Measurements from ENCODE around the gene KLHL6.
"Not testable (repeated sequence)": the region's sequence is repeated elsewhere in the genome, so short reads cannot be mapped to it uniquely, and the experiment has no call there.

KLHL6 gene

GRCh38 chr3:183534249-183534648, 21.3 kb downstream of the KLHL6 start:
- Mint-ChIP-seq H3K4me3 (no peak overlapping the region), H3K27ac (peak overlapping the region in 1 of 3 experiments; percentile 93), H3K4me1 (peaks cover 5% of the 10 kb centered on the region), H3K36me3 (ENCODE audit: low read depth) (no peaks in the 10 kb centered on the region), H3K9me3 (no peaks in the 10 kb centered on the region), H3K27me3 (ENCODE audit: low read depth) (peaks cover 4% of the 10 kb centered on the region)
- TF ChIP-seq, protein P1, sequence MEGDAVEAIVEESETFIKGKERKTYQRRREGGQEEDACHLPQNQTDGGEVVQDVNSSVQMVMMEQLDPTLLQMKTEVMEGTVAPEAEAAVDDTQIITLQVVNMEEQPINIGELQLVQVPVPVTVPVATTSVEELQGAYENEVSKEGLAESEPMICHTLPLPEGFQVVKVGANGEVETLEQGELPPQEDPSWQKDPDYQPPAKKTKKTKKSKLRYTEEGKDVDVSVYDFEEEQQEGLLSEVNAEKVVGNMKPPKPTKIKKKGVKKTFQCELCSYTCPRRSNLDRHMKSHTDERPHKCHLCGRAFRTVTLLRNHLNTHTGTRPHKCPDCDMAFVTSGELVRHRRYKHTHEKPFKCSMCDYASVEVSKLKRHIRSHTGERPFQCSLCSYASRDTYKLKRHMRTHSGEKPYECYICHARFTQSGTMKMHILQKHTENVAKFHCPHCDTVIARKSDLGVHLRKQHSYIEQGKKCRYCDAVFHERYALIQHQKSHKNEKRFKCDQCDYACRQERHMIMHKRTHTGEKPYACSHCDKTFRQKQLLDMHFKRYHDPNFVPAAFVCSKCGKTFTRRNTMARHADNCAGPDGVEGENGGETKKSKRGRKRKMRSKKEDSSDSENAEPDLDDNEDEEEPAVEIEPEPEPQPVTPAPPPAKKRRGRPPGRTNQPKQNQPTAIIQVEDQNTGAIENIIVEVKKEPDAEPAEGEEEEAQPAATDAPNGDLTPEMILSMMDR (IDR thresholded peaks at IDR 0.05; ENCODE audit: unreplicated experiment in 3 of 3): no peak

DNA sequence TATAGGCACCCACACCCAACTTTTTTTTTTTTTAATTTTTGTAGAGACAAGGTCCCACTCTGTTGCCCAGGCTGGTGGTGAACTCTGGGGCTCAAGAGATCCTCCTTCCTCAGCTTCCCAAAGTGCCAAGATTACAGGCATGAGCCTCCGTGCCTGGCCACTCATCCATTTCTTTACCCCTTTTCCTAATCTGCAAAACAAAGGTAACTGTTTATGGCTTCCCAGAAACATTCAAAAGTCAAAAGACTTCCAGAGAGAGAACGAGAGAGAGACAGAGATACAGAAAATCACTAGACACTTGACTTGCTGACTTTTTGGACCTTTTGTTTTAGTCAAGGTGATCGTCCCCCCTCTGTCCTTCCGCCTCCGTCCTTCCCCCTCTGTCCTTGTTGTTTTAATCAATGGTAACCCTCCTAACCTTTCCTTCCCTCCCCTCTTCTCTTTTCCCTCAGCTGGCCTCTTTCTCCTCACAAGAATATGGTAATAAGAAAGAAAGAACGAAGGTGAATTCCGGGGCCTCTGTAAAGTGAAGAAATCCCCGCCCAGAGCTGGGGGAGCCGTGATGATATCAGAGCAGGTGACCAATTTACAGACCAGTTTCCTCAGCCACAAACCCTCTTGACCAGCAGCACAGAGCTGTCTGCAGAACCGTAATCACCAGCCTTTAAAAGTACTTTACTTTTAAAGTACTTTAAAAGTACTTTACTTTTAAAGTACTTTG, 21.9 kb downstream of the KLHL6 start:
- H3K4me3 Mint-ChIP-seq: peak overlapping the region in 1 of 3 experiments; percentile 31
- peaks cover 4% of the 10 kb centered on the region for H3K27me3 Mint-ChIP-seq (ENCODE audit: low read depth)
- H3K9me3 Mint-ChIP-seq: no peaks in the 10 kb centered on the region
- H3K4me1 Mint-ChIP-seq: peaks cover 5% of the 10 kb centered on the region
- peak overlapping the region; percentile 51 to 93 (median 79) for H3K27ac Mint-ChIP-seq
- H3K36me3 Mint-ChIP-seq (ENCODE audit: low read depth): no peaks in the 10 kb centered on the region
- TF ChIP-seq, protein P1 (IDR thresholded peaks at IDR 0.05; ENCODE audit: unreplicated experiment in 3 of 3): no peak

GRCh38 chr3:183532620-183533411, 22.7 kb downstream of the KLHL6 start:
- peaks cover 5% of the 10 kb centered on the region for H3K4me1 Mint-ChIP-seq
- no peak overlapping the region for H3K27ac Mint-ChIP-seq
- H3K9me3 Mint-ChIP-seq: no peaks in the 10 kb centered on the region
- no peak overlapping the region for H3K4me3 Mint-ChIP-seq
- TF ChIP-seq, protein P1 (IDR thresholded peaks at IDR 0.05; ENCODE audit: unreplicated experiment in 3 of 3): no peak
- peaks cover 4% of the 10 kb centered on the region for H3K27me3 Mint-ChIP-seq (ENCODE audit: low read depth)
- H3K36me3 Mint-ChIP-seq (ENCODE audit: low read depth): no peaks in the 10 kb centered on the region

- Mint-ChIP-seq H3K27me3 (ENCODE audit: low read depth) (peaks cover 4% of the 10 kb centered on the region), H3K4me3 (no peak overlapping the region), H3K9me3 (no peaks in the 10 kb centered on the region), H3K27ac (no peak overlapping the region), H3K4me1 (peaks cover 5% of the 10 kb centered on the region), H3K36me3 (ENCODE audit: low read depth) (no peaks in the 10 kb centered on the region)
- TF ChIP-seq, protein P1 (IDR thresholded peaks at IDR 0.05; ENCODE audit: unreplicated experiment in 3 of 3): no peak
Observed at GRCh38 chr3:183529717-183530116, 25.8 kb downstream of the KLHL6 start.

DNA sequence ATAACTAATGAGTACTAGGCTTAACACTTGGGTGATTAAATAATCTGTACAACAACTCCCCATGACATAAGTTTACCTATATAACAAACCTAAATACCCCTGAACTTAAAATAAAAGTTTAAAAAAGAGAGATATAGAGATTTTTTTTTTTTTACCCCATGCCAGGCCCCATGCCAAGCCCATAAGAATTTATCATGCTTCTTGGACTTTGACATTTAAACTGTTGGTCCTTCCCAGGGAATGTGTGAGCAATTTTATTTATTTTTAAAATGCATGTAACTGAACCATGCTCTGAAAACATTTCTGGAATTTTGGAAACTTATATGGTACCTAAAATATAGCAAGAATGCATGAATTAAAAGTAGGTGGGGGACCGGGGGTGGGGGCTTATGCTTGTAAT, 26.3 kb downstream of the KLHL6 start:
- H3K4me3 Mint-ChIP-seq: no peak overlapping the region
- TF ChIP-seq, protein P1 (IDR thresholded peaks at IDR 0.05; ENCODE audit: unreplicated experiment in 3 of 3): no peak
- no peaks in the 10 kb centered on the region for H3K36me3 Mint-ChIP-seq (ENCODE audit: low read depth)
- peaks cover 4% of the 10 kb centered on the region for H3K27me3 Mint-ChIP-seq (ENCODE audit: low read depth)
- H3K4me1 Mint-ChIP-seq: peaks cover 5% of the 10 kb centered on the region
- no peaks in the 10 kb centered on the region for H3K9me3 Mint-ChIP-seq
- no peak overlapping the region for H3K27ac Mint-ChIP-seq

DNA sequence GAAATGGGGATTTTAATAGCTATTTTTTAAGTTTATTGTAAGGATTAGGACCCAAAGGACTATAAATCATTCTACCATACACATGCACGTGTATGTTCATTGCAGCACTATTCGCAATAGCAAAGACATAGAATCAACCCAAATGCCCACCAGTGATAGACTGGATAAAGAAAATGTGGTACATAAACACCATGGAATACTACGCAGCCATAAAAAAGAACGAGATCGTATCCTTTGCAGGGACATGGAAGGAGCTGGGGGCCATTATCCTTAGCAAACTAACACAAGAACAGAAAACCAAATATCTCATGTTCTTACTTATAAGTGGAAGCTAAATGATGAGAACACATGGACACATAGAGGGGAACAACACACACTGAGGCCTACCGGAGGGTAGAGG, 26.7 kb downstream of the KLHL6 start:
- H3K27me3 Mint-ChIP-seq (ENCODE audit: low read depth): not testable (repeated sequence)

More for the DNA sequence above, 26.7 kb downstream of the KLHL6 start:
- H3K27ac Mint-ChIP-seq; H3K36me3 Mint-ChIP-seq (ENCODE audit: low read depth); H3K4me3 Mint-ChIP-seq; H3K4me1 Mint-ChIP-seq; H3K9me3 Mint-ChIP-seq: not testable (repeated sequence)
